Stimulated activated CD4-positive, alpha-beta T cell treated with anti-CD3 and anti-CD28 coated beads, Interleukin-4, amount 100 ng/mL, for 4 hours (primary cell): Measurements from ENCODE around the gene KCNG2.

Source experiments
- DNase-seq, 2 experiments: peaks; one replicate each; pipeline ENCODE4 v3.0.0-alpha.2; 2020

The KCNG2 gene

GRCh38 chr18:79769698-79770500, 27.8 kb upstream of the KCNG2 start:
- DNase-seq: no peak

GRCh38 chr18:79770501-79770815, 27.3 kb upstream of the KCNG2 start:
- DNase-seq: no peak

GRCh38 chr18:79770826-79771225, 26.9 kb upstream of the KCNG2 start:
- DNase-seq: no peak

GRCh38 chr18:79771446-79772107, 26.2 kb upstream of the KCNG2 start:
- DNase-seq: no peak

- DNase-seq: no peak
Observed at GRCh38 chr18:79772108-79772864, 25.5 kb upstream of the KCNG2 start.

- no peak for DNase-seq
Observed at GRCh38 chr18:79772865-79773696, 24.7 kb upstream of the KCNG2 start.

- DNase-seq: no peak
Observed at GRCh38 chr18:79774111-79774510, 23.6 kb upstream of the KCNG2 start.

GRCh38 chr18:79775441-79776221, 22.1 kb upstream of the KCNG2 start:
- DNase-seq: no peak

- DNase-seq: no peak
Observed at GRCh38 chr18:79776674-79777073, 21.1 kb upstream of the KCNG2 start.

- DNase-seq: no peak
Observed at GRCh38 chr18:79778291-79778791, 19.4 kb upstream of the KCNG2 start.

- DNase-seq: no peak
Observed at GRCh38 chr18:79779021-79779699, 18.6 kb upstream of the KCNG2 start.

- no peak for DNase-seq
Observed at GRCh38 chr18:79779700-79780190, 18.0 kb upstream of the KCNG2 start.

GRCh38 chr18:79780547-79780946, 17.2 kb upstream of the KCNG2 start:
- DNase-seq: no peak

- DNase-seq: no peak
Observed at GRCh38 chr18:79781331-79781941, 16.3 kb upstream of the KCNG2 start.

GRCh38 chr18:79782566-79783308, 15.0 kb upstream of the KCNG2 start:
- DNase-seq: no peak

- DNase-seq: no peak
Observed at GRCh38 chr18:79784071-79784913, 13.4 kb upstream of the KCNG2 start.

- DNase-seq: no peak
Observed at GRCh38 chr18:79784965-79785770, 12.6 kb upstream of the KCNG2 start.

- no peak for DNase-seq
Observed at GRCh38 chr18:79785831-79786230, 11.9 kb upstream of the KCNG2 start.
